ENCODE data around the gene RHCG.

DNA sequence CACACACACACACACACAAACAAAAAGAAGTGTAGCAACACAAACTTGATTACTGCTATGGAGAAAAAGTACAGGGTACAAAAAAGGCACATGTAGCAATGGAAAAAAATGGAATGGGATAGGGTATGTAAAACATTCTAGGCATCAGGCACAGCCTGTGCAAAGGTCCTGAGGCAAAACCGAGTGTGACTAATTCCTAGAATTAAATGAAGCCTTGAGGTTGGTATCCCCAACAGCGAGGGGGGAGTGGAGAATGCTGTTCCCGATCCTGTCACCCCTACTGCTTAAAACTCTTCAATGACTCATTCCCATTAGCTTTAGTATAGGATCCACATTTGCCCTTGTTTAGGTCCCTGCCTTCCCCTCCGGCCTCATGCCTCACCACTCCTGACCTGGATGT, 37.9 kb downstream of the RHCG start:
- TF ChIP-seq, protein P1, sequence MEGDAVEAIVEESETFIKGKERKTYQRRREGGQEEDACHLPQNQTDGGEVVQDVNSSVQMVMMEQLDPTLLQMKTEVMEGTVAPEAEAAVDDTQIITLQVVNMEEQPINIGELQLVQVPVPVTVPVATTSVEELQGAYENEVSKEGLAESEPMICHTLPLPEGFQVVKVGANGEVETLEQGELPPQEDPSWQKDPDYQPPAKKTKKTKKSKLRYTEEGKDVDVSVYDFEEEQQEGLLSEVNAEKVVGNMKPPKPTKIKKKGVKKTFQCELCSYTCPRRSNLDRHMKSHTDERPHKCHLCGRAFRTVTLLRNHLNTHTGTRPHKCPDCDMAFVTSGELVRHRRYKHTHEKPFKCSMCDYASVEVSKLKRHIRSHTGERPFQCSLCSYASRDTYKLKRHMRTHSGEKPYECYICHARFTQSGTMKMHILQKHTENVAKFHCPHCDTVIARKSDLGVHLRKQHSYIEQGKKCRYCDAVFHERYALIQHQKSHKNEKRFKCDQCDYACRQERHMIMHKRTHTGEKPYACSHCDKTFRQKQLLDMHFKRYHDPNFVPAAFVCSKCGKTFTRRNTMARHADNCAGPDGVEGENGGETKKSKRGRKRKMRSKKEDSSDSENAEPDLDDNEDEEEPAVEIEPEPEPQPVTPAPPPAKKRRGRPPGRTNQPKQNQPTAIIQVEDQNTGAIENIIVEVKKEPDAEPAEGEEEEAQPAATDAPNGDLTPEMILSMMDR (IDR thresholded peaks at IDR 0.05), result no peak
- no peak for TF ChIP-seq POLR2A (IDR thresholded peaks at IDR 0.05)

Data from Peyer's patch (tissue), 4 donors.